SHP77 treated with DMSO at 0.1 percent for 48 hours (cell line): Measurements from ENCODE around the gene HSD17B14.
A peak's percentile ranks its signal among the peaks of the same experiment; 100 is the strongest.
"Not testable (repeated sequence)": the region's sequence is repeated elsewhere in the genome, so short reads cannot be mapped to it uniquely, and the experiment has no call there.

Experiments used
- DNase-seq: peaks from one replicate; lab custom pipeline; 2025; lab: John Stamatoyannopoulos, UW

The HSD17B14 gene

GRCh38 chr19:48836089-48837017, at the start of gene HSD17B14:
Gene HSD17B14 (minus strand): TSS chr19:48836491. CDS start chr19:48836411, 80 bp downstream.
- no peak for DNase-seq

GRCh38 chr19:48883726-48884125, 47.4 kb upstream of the HSD17B14 start:
- DNase-seq: no peak

- no peak for DNase-seq
These were observed 45.7 kb upstream of the HSD17B14 start for GRCh38 chr19:48881741-48882657.

- DNase-seq: not testable (repeated sequence)
These were observed 43.4 kb upstream of the HSD17B14 start for GRCh38 chr19:48879696-48880095.

- DNase-seq: no peak
These were observed 42.8 kb upstream of the HSD17B14 start for GRCh38 chr19:48879025-48879637.

- DNase-seq: no peak
These were observed 42.1 kb upstream of the HSD17B14 start for GRCh38 chr19:48878196-48879024.

GRCh38 chr19:48877855-48878195, 41.5 kb upstream of the HSD17B14 start:
- DNase-seq: no peak

- not testable (repeated sequence) for DNase-seq
These were observed 40.0 kb upstream of the HSD17B14 start for GRCh38 chr19:48876043-48876981.

- DNase-seq: no peak
These were observed 38.2 kb upstream of the HSD17B14 start for GRCh38 chr19:48874303-48875135.

- DNase-seq: no peak
These were observed 37.4 kb upstream of the HSD17B14 start for GRCh38 chr19:48873476-48874302.

- peak; percentile 72 for DNase-seq
These were observed 36.7 kb upstream of the HSD17B14 start for GRCh38 chr19:48872884-48873475.

GRCh38 chr19:48872182-48872883, 36.0 kb upstream of the HSD17B14 start, which contains the start of gene PPP1R15A:
Gene PPP1R15A (plus strand): TSS chr19:48872421. CDS start chr19:48873234, 813 bp downstream.
- peak; percentile 94 for DNase-seq

GRCh38 chr19:48871471-48872181, 35.3 kb upstream of the HSD17B14 start:
- DNase-seq: not testable (repeated sequence)

GRCh38 chr19:48870048-48870447, 33.8 kb upstream of the HSD17B14 start:
- no peak for DNase-seq

- no peak for DNase-seq
These were observed 32.0 kb upstream of the HSD17B14 start, which contains the start of gene PLEKHA4 for GRCh38 chr19:48868114-48868886. Gene PLEKHA4 (minus strand): TSS chr19:48868617. CDS start chr19:48867620, 997 bp downstream.

- DNase-seq: no peak
These were observed 31.4 kb upstream of the HSD17B14 start for GRCh38 chr19:48867746-48868113.
